Measurements from ENCODE around the gene HEATR9. TPM values are rescaled to one million over a fixed set of nuclear protein-coding genes. Genes with fewer than 3 reads are reported as not detected.

The HEATR9 gene, protein sequence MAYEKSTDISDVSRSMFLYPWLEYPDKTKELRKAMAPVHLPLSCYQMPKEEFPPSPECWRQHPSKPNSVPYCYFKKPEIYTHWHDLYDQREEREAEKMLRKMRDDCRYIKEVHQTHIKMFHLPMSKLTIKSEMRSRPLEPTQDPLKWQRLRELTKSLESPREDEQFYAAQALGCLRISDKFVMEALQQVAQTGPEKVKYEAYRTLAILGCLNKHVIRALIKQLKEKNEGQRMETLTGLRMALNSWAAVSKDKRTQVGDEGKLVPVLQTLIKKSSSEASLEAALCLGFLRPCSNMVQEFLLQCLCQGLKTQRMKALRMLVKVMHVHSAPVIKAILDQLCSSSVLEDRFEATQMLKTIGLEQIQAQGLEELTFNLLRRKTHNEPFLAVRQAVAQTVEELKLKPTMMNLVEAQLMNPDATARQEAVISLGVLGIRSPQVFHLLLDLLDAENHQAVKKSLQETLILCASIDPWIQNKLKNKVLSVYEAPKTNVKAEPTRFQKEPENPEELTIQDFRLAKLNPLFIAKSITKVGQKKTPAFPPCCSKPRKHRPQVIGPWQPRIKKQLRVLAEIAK
- total RNA-seq (2016; rRNA removed; fragmentation: Illumina TruSeq; extraction: Trizol) (not detected in 2 replicates), polyA plus RNA-seq (2011; rRNA removed) (not detected in 2 replicates), polyA minus RNA-seq (2011; rRNA and poly(A)+ RNA removed; ENCODE audit: low replicate concordance) (not detected in 2 replicates), Bru-seq, nascent RNA (not detected), BruChase-seq, experiment 1, labeled RNA remaining after a 6-hour chase (not detected), BruChase-seq, experiment 2, labeled RNA remaining after a 2-hour chase (not detected)
- total RNA-seq (2016; cell fraction: cytosol; rRNA removed; fragmentation: Illumina TruSeq; extraction: Trizol; ENCODE audit: low read depth): not detected in 2 replicates
- not detected in 2 replicates for total RNA-seq (2016; cell fraction: insoluble cytoplasmic fraction; rRNA removed; fragmentation: Illumina TruSeq; extraction: Trizol)
- total RNA-seq (2016; cell fraction: membrane; rRNA removed; fragmentation: Illumina TruSeq; extraction: Trizol): not detected in 2 replicates
- total RNA-seq (2016; cell fraction: nucleus; rRNA removed; fragmentation: Illumina TruSeq; extraction: Trizol): not detected in 2 replicates
- polyA plus RNA-seq (2011; cell fraction: cytosol; rRNA removed): 0.13 TPM in 1 of 2 replicates, not detected in the other
- polyA plus RNA-seq (2011; cell fraction: nucleus; rRNA removed): 0.14 TPM in 1 of 2 replicates, not detected in the other
- 0.35 TPM in 1 of 2 replicates, not detected in the other for polyA plus RNA-seq (2012)
- not detected in 2 replicates for polyA plus RNA-seq (2016; cell fraction: cytosol; fragmentation: Illumina TruSeq; extraction: Trizol; ENCODE audit: low read depth)
- not detected in 2 replicates for polyA plus RNA-seq (2016; cell fraction: insoluble cytoplasmic fraction; fragmentation: Illumina TruSeq; extraction: Trizol; ENCODE audit: low read depth)
- not detected in 2 replicates for polyA plus RNA-seq (2016; cell fraction: membrane; fragmentation: Illumina TruSeq; extraction: Trizol; ENCODE audit: low read depth)
- polyA plus RNA-seq (2016; cell fraction: nucleus; fragmentation: Illumina TruSeq; extraction: Trizol; ENCODE audit: insufficient read depth, low read depth): not detected in 2 replicates
- not detected in 2 replicates for polyA minus RNA-seq (2011; cell fraction: cytosol; rRNA and poly(A)+ RNA removed)
- 0.26 TPM in 1 of 2 replicates, not detected in the other for polyA minus RNA-seq (2011; cell fraction: nucleus; rRNA and poly(A)+ RNA removed)
- long read RNA-seq, experiment 1: 0 reads
- long read RNA-seq, experiment 2: 0 reads

- CTCF ChIA-PET (ENCODE audit: low intra/inter-chr PET ratio, low total read pairs): no interaction called here
- POLR2A ChIA-PET: no interaction called here
- Histone ChIP-seq H3K4me3 (replicated peaks in 1 of 3; ENCODE audit: insufficient read depth in 1 of 3, low read depth in 2 of 3, low read length in 3 of 3) (no peak within 1 kb of the TSS), H3K9me3 (ENCODE audit: low read length) (no peaks in the 10 kb centered on the region), H3K4me2 (ENCODE audit: low read depth, low read length) (no peak within 1 kb of the TSS), H3K9ac (ENCODE audit: insufficient read depth, low read depth, low read length) (no peak within 1 kb of the TSS), H3K4me1 (ENCODE audit: insufficient read depth, low read length) (peaks cover 21% of the 10 kb centered on the region), H4K20me1 (ENCODE audit: insufficient read depth, low read length) (no peaks in the 10 kb centered on the region), H3K36me3 (replicated peaks in 1 of 2; ENCODE audit: control insufficient read depth in 1 of 2, insufficient read depth in 2 of 2, low read length in 2 of 2) (no peaks in the 10 kb centered on the region), H3K79me2 (ENCODE audit: insufficient read depth, low read length) (no peaks in the 10 kb centered on the region), H2AFZ (ENCODE audit: low read length) (no peak within 1 kb of the TSS), H3K27ac (ENCODE audit: extremely low read length, insufficient read depth, low read length) (peak within 1 kb of the TSS; percentile 22), H3K27me3 (ENCODE audit: control insufficient read depth in 1 of 2, insufficient read depth in 2 of 2, low read length in 2 of 2) (no peaks in the 10 kb centered on the region)
- in situ Hi-C loops (cut with HindIII; ENCODE audit: extremely low pct_ligation_motif_present, low pct_unique_long_range_greater_than_20kb): no loop called here
- no TSS peak for BruUV-seq (replicated peaks)
- FAIRE-seq (no peak), DNase-seq (ENCODE audit: low spot score) (no peak), ATAC-seq (peak; percentile 17; the same call in 1 of the 3 replicates)
- intact Hi-C loops (cut with micrococcal nuclease; ENCODE audit: unreplicated experiment): no loop called here
- WGBS (ENCODE audit: low lambda C conversion rate): 0% methylated on average over 3 of the region's 3 CpGs
- no peak for TF ChIP-seq ZNF251 (CRISPR knock-in tag; IDR thresholded peaks at IDR 0.05)
- TF ChIP-seq ZFP1 (CRISPR knock-in tag; IDR thresholded peaks at IDR 0.05): peak; percentile 74; the same call in 1 of the 2 replicates
- TF ChIP-seq KDM3A (CRISPR knock-in tag; IDR thresholded peaks at IDR 0.05; ENCODE audit: low read depth): no peak
Measured at GRCh38 chr17:35868737-35869136, at the start of gene HEATR9. Gene HEATR9 (minus strand): TSS chr17:35868891. CDS start chr17:35868742, 149 bp downstream.

Data from HepG2 (cell line).